ENCODE data around the gene G0S2.

Gene G0S2

DNA sequence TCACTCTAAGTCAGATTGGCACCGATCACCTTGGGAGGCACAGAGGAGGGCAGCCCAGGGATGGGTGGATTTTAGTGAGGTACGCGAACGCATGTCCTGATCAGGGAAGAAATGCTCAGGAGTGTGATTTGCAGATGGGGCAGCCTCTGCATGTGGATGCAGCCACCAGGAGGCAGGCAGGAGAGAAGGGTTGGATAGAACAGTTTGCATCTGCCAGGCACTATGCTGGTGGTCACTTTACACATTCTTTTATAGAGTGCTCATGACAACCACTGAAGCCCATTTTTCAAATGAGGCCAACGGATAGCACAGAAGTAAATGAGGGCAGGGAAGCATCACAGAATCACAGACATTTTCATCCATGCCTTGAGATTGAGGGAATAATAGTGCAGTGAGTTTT, 28.7 kb upstream of the G0S2 start:
- Histone ChIP-seq H3F3A (ENCODE audit: insufficient read depth, low read length) (no peaks in the 10 kb centered on the region), H3K27me3 (ENCODE audit: insufficient read depth, low read length) (no peaks in the 10 kb centered on the region), H3K9ac (ENCODE audit: low read length) (no peak overlapping the region), H4K20me1 (ENCODE audit: insufficient read depth, low read length) (no peaks in the 10 kb centered on the region), H2AFZ (ENCODE audit: low read length) (no peak overlapping the region), H3K9me2 (ENCODE audit: low read depth, low read length) (no peaks in the 10 kb centered on the region), H3K79me2 (ENCODE audit: insufficient read depth, low read length) (no peaks in the 10 kb centered on the region), H3K4me2 (ENCODE audit: low read length) (no peak overlapping the region), H3K9me3 (ENCODE audit: low read length) (no peaks in the 10 kb centered on the region), H3K4me3 (ENCODE audit: low read depth, low read length, poor library complexity, severe bottlenecking) (no peak overlapping the region), H3K4me1 (ENCODE audit: insufficient read depth, low read length, severe bottlenecking) (no peaks in the 10 kb centered on the region), H3K27ac (ENCODE audit: low read depth, low read length, poor library complexity, severe bottlenecking) (no peak overlapping the region), H3K36me3 (ENCODE audit: insufficient read depth, low read length) (no peaks in the 10 kb centered on the region)
- TF ChIP-seq EZH2 (IDR thresholded peaks at IDR 0.05; ENCODE audit: borderline replicate concordance, low read length) (no peak), CTCF (IDR thresholded peaks at IDR 0.05; ENCODE audit: low read length) (no peak)

- H3F3A ChIP-seq (ENCODE audit: insufficient read depth, low read length) = no peaks in the 10 kb centered on the region
- no peaks in the 10 kb centered on the region for H3K9me2 ChIP-seq (ENCODE audit: low read depth, low read length)
- no peak for TF ChIP-seq CTCF (IDR thresholded peaks at IDR 0.05; ENCODE audit: low read length)
- TF ChIP-seq EZH2 (IDR thresholded peaks at IDR 0.05; ENCODE audit: borderline replicate concordance, low read length) = no peak
- H3K27me3 ChIP-seq (ENCODE audit: insufficient read depth, low read length) = no peaks in the 10 kb centered on the region
- no peaks in the 10 kb centered on the region for H4K20me1 ChIP-seq (ENCODE audit: insufficient read depth, low read length)
- no peak overlapping the region for H3K27ac ChIP-seq (ENCODE audit: low read depth, low read length, poor library complexity, severe bottlenecking)
- H3K9me3 ChIP-seq (ENCODE audit: low read length) = no peaks in the 10 kb centered on the region
- no peak overlapping the region for H3K9ac ChIP-seq (ENCODE audit: low read length)
- H3K4me2 ChIP-seq (ENCODE audit: low read length) = no peak overlapping the region
- H3K4me3 ChIP-seq (ENCODE audit: low read depth, low read length, poor library complexity, severe bottlenecking) = no peak overlapping the region
- H3K36me3 ChIP-seq (ENCODE audit: insufficient read depth, low read length) = no peaks in the 10 kb centered on the region
- no peak overlapping the region for H2AFZ ChIP-seq (ENCODE audit: low read length)
- H3K79me2 ChIP-seq (ENCODE audit: insufficient read depth, low read length) = no peaks in the 10 kb centered on the region
- H3K4me1 ChIP-seq (ENCODE audit: insufficient read depth, low read length, severe bottlenecking) = no peaks in the 10 kb centered on the region
Measured at GRCh38 chr1:209647156-209647555, 28.1 kb upstream of the G0S2 start.

DNA sequence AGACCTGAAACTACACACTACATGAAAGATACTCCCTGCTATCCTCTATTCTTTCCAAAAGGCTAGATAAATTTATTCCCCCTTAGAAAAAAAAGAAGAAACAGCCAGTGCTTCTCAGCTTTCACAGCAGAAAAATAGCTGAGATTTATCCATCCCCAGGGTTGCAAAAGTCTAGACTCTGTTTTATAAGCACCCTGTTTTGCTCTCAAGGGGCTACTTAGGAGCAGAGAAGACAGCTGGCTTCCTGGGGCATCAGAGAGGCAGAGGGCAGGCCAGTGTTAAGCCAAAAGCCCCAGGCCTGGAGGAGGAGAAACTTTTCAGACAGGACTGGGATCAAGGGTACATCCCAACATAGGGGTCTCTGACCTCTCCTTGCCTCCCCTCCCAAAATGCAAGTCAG, 26.9 kb upstream of the G0S2 start:
- Histone ChIP-seq H3K79me2 (ENCODE audit: insufficient read depth, low read length) (no peaks in the 10 kb centered on the region), H4K20me1 (ENCODE audit: insufficient read depth, low read length) (no peaks in the 10 kb centered on the region), H3K4me3 (ENCODE audit: low read depth, low read length, poor library complexity, severe bottlenecking) (no peak overlapping the region), H3K27me3 (ENCODE audit: insufficient read depth, low read length) (no peaks in the 10 kb centered on the region), H3K9ac (ENCODE audit: low read length) (no peak overlapping the region), H3K4me2 (ENCODE audit: low read length) (no peak overlapping the region), H3F3A (ENCODE audit: insufficient read depth, low read length) (no peaks in the 10 kb centered on the region), H3K9me3 (ENCODE audit: low read length) (no peaks in the 10 kb centered on the region), H3K27ac (ENCODE audit: low read depth, low read length, poor library complexity, severe bottlenecking) (no peak overlapping the region), H2AFZ (ENCODE audit: low read length) (no peak overlapping the region), H3K4me1 (ENCODE audit: insufficient read depth, low read length, severe bottlenecking) (no peaks in the 10 kb centered on the region), H3K36me3 (ENCODE audit: insufficient read depth, low read length) (no peaks in the 10 kb centered on the region), H3K9me2 (ENCODE audit: low read depth, low read length) (no peaks in the 10 kb centered on the region)
- TF ChIP-seq CTCF (IDR thresholded peaks at IDR 0.05; ENCODE audit: low read length) (no peak), EZH2 (IDR thresholded peaks at IDR 0.05; ENCODE audit: borderline replicate concordance, low read length) (no peak)

All from OCI-LY1 (cell line).